Omental fat pad (tissue), 4 donors: ENCODE measurements around the gene CLIP3. TPM values are rescaled to one million over a fixed set of nuclear protein-coding genes. Genes with fewer than 3 reads are reported as not detected.
"Not testable (repeated sequence)": the region's sequence is repeated elsewhere in the genome, so short reads cannot be mapped to it uniquely, and the experiment has no call there.

Experiments used
- ATAC-seq: fragments of 150-250 bp; one replicate; pipeline ENCODE4 v1.9.1; 2016; ENCODE audit warnings: mild to moderate bottlenecking, moderate library complexity; ENCODE audit not compliant: low FRiP score
- DNase-seq: peaks from one replicate; pipeline ENCODE4 v3.0.0-alpha.2; 2019; ENCODE audit warnings: low spot score
- total RNA-seq, 4 donors: library from RNA; depleted of rRNA; stranded (reverse); fragments of >200 nt; gene quantifications; one replicate each; pipeline ENCODE4 v1.1.0, GENCODE V29; 2016
- TF ChIP-seq, protein P1 (sequence below), 3 donors: fragments of 450-650 bp; IDR thresholded peaks; one replicate each; pipeline ENCODE4 v1.5.1; 2016 to 2017; ENCODE audit warnings: antibody characterized with exemption in 3 of 3, mild to moderate bottlenecking in 3 of 3, moderate library complexity in 2 of 3

Gene CLIP3
- total RNA-seq, 4 donors from 2014 or later: 3.3 to 11.9 (median 8.1) TPM

DNA sequence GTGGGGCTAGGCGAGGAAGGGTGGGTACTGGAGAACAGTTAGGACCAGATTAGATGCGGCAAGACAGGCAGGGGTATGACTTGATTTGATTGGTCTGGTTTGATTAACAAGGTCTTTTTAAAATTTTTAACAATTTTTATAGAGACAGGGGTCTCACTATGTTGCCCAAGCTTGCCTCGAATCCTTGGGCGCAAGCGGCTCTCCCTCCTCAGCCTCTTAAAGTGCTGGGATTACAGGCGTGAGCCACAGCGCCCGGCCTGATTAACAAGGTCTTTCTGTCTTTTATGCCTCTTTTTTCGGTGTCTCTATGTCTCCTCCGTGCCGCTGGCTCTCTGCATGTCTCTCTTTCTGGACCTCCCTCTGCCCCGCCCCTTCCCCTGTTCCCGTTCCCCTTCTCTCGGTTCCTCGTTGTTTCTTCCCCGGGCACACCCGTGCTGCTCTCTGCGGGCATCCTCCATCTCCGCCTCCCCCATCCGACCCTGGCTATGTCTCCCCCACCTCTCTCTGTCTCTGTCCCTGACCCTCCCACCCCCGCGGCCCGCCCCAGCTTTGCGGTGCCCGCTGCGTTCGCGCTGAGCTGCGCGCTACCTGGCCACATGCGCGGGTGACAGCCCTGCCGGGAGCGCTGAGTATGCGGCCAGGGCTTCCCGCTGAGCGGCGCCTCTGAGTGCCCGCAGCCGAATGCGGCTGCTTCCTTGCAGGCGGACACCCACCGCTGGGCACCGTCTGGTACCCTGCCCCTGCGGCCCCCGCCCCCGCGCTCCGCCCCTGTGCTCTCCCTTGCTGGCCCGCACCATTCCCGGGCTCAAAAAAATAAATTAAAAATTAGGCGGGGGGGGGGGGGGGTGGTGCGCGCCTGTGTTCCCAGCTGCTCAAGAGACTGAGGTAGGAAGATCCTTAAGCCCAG lies 45.8 kb downstream of the CLIP3 start:
- no peak for ATAC-seq
- DNase-seq: no peak
- TF ChIP-seq, protein P1, sequence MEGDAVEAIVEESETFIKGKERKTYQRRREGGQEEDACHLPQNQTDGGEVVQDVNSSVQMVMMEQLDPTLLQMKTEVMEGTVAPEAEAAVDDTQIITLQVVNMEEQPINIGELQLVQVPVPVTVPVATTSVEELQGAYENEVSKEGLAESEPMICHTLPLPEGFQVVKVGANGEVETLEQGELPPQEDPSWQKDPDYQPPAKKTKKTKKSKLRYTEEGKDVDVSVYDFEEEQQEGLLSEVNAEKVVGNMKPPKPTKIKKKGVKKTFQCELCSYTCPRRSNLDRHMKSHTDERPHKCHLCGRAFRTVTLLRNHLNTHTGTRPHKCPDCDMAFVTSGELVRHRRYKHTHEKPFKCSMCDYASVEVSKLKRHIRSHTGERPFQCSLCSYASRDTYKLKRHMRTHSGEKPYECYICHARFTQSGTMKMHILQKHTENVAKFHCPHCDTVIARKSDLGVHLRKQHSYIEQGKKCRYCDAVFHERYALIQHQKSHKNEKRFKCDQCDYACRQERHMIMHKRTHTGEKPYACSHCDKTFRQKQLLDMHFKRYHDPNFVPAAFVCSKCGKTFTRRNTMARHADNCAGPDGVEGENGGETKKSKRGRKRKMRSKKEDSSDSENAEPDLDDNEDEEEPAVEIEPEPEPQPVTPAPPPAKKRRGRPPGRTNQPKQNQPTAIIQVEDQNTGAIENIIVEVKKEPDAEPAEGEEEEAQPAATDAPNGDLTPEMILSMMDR (IDR thresholded peaks at IDR 0.05): no peak

DNA sequence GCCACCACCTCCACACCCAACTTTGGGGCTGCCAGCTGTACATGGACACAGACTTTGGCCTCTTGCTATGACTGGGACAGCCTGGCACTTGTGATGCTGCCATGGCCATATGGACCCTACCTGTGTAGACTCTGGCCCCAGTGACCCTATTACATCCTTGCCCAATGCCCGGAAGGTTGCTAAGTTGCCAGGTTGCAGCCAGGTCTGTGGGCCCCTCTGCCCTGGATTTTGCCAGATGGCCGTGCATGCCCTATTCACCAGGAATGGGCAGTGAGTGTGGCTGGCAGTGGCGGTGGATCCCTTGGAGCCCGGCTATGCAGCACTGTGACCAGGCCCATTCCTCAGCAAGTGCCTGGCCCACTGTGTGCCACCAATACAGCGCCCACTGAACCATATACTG lies 46.6 kb downstream of the CLIP3 start:
- ATAC-seq (no peak), DNase-seq (no peak)
- TF ChIP-seq, protein P1 (IDR thresholded peaks at IDR 0.05): no peak

DNA sequence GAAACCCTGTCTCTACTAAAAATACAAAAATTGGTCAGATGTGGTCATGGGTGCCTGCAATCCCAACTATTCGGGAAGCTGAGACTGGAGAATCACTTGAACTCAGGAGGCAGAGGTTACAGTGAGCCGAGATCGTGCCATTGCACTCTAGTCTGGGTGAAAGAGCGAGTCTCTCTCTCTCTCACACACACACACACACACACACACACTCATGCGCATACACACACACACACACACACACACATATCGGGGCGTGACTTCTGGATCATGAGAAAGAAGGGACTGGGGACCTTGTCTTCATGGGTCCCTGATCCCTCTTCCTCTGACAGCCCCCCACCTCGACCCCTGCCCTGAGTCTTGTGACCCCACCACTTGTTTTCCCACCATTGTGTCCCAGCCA lies 49.5 kb downstream of the CLIP3 start:
- ATAC-seq (no peak), DNase-seq (no peak)
- TF ChIP-seq, protein P1 (IDR thresholded peaks at IDR 0.05): no peak

DNA sequence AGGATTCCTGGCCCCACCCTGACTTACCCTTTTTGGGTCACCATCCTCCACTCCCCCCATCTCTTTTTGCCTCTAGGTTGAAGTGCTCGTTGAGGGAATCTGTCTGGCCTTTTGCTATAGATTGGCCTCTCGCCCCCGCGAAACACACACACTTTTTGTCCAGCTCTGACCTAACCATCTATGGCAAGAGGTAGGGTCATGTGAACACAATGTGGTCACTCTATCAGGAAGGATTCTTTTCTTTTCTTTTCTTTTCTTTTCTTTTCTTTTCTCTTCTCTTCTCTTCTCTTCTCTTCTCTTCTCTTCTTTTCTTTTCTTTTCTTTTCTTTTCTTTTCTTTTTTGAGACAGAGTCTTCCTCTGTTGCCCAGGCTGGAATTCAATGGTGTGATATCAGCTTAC lies 51.7 kb downstream of the CLIP3 start:
- not testable (repeated sequence) for DNase-seq, ATAC-seq

DNA sequence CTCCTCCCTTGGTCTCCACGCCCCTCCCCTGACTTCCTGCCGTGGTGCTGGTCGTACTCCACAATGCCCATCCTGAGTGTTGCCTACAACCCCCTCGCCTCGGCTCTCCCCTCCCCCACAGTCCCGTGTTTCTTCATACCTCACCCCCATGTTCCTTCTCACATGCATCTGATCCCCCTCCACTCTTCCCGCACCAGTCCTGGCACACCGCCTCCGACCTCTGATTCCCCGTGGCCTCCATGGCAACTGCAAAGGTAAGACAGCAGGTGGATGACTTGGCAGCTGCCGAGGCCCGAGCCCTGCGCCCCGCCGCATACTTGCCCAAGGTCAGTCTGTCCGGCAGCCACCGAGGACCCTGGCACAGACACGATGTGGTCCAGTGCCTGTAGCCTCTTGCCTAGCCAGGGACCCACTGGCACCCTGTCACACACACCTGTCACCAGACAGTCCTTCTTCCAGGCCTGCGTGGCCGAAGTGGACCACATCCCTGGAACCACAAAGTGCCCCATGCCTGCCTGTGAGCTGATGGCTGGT lies 53.8 kb downstream of the CLIP3 start:
- no peak for DNase-seq
- TF ChIP-seq, protein P1 (IDR thresholded peaks at IDR 0.05): no peak
- ATAC-seq: no peak

DNA sequence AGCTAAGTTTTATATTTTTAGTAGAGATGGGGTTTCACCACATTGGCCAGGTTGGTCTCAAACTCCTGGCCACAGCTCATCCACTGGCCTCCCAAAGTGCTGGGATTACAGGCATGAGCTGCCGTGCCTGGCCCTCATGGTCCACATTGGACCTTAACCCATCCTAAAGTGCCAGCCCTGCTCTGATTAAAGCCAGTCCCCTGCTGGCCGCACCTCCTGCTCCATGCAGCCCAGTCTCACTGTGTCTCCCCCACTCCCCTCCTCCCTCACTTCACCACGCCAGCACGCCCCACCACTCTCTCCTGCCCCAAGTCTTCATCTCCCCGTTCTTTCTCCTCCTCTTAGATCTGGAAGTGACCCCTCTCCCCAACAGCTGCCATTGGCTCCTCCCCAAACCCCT lies 54.4 kb downstream of the CLIP3 start:
- ATAC-seq (no peak), DNase-seq (no peak)
- TF ChIP-seq, protein P1 (IDR thresholded peaks at IDR 0.05): no peak

DNA sequence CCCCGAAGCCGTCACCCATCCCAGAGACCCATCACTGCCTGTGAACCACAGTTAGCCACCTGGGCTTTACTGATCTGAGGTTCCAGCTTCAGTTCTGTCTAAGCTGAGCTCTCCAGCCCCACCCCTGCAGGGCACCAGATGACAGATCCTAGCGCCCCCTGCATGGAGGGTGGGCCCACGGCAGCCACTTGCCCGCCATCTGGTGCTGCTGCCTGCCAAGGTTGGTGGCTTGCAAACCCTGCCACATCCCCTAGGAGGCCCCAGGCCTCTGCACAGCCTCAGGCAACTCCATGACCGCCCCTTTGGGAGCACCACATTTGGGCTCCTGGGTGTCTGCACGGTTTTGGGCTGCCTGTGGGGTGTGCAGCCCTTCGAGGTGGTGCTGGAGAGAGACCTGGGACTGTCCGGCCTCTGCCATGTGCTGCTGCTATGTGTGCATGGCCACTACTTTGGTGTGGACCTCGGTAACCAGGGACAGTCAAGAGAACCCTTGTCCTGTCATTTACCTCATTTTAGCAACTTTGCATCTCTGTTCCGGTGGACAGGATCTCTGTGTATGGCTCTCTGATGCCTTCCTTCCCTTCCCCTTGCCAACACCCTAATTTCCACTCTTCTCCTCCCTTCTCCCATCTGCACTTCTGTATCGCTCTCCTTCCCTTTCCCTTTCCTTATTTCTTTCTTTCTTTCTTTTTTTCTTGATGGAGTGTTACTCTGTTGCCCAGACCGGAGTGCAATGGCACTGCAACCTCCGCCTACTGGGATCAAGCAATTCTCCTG lies 55.0 kb downstream of the CLIP3 start:
- TF ChIP-seq, protein P1 (IDR thresholded peaks at IDR 0.05): no peak
- ATAC-seq: no peak

More for the DNA sequence above, 55.0 kb downstream of the CLIP3 start:
- no peak for DNase-seq
